Testis (tissue), 2 donors: ENCODE data around the gene TMEM106B.

Experiments
- POLR2A ChIP-seq: fragments of 450-650 bp; IDR thresholded peaks from one replicate; pipeline ENCODE4 v1.6.1; 2017; ENCODE audit warnings: antibody characterized with exemption, mild to moderate bottlenecking, moderate library complexity
- TF ChIP-seq, protein P1 (sequence below), 3 experiments: fragments of 450-650 bp in 2 of 3; fragments of 200-600 bp in 1 of 3; sonication (generic) in 1 of 3; IDR thresholded peaks; one replicate each; pipeline ENCODE4 v1.5.1; 2016 to 2019; ENCODE audit warnings: antibody characterized with exemption in 3 of 3, mild to moderate bottlenecking in 2 of 3, moderate library complexity in 1 of 3

DNA sequence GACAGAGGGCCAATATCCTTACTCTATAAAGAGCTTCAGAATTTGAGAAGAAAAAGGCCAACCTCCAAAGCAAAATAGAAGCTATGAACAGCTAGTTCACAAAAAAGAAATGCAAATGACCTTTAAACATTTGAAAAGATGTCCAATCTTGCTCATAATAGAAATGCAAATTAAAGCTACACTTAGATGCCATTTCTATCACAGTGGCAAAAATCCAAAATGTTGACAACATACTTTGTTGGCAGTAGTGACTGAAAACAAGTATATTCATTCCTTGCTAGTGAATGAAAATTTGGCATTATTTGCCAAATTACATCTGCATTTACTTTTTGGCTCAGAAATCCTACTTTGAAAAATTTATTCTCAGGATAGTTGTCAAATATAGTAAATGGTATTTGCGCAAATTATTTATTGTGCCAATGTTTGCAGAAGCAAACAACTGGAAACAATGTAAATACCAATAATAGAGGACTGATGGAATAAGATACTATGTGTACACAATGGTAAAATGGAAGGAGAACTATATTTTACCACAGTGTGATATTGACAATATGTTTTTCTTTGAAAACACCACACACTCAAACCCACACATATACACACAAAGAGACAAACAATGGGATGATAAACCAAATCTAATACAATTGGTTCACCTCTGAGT, 9.4 kb downstream of the TMEM106B start:
- TF ChIP-seq POLR2A = no peak
- TF ChIP-seq, protein P1, sequence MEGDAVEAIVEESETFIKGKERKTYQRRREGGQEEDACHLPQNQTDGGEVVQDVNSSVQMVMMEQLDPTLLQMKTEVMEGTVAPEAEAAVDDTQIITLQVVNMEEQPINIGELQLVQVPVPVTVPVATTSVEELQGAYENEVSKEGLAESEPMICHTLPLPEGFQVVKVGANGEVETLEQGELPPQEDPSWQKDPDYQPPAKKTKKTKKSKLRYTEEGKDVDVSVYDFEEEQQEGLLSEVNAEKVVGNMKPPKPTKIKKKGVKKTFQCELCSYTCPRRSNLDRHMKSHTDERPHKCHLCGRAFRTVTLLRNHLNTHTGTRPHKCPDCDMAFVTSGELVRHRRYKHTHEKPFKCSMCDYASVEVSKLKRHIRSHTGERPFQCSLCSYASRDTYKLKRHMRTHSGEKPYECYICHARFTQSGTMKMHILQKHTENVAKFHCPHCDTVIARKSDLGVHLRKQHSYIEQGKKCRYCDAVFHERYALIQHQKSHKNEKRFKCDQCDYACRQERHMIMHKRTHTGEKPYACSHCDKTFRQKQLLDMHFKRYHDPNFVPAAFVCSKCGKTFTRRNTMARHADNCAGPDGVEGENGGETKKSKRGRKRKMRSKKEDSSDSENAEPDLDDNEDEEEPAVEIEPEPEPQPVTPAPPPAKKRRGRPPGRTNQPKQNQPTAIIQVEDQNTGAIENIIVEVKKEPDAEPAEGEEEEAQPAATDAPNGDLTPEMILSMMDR (IDR thresholded peaks at IDR 0.05) = no peak
